Measurements from ENCODE around the gene BNIP5. TPM values are rescaled to one million over a fixed set of nuclear protein-coding genes. Genes with fewer than 3 reads are reported as not detected.

Gene BNIP5
- total RNA-seq, 6 experiments from 2014 or later = not detected

- peaks cover 6% of the 10 kb centered on the region; the same call in 1 of the 2 replicates for H3K4me1 Mint-ChIP-seq (ENCODE audit: low read depth)
- peaks cover 60% of the 10 kb centered on the region for H3K27me3 Mint-ChIP-seq (ENCODE audit: insufficient read depth)
- no peaks in the 10 kb centered on the region for H3K36me3 Mint-ChIP-seq (ENCODE audit: low read depth)
- no peak for DNase-seq
- no peaks in the 10 kb centered on the region for H3K9me3 Mint-ChIP-seq
- TF ChIP-seq CTCF (IDR thresholded peaks at IDR 0.05) = no peak
- H3K4me3 Mint-ChIP-seq = no peak overlapping the region
- no peak overlapping the region for H3K27ac Mint-ChIP-seq
Observed at GRCh38 chr6:36318690-36319435, 17.8 kb downstream of the BNIP5 start.

GRCh38 chr6:36317623-36318022 is 19.1 kb downstream of the BNIP5 start:
- H3K4me1 Mint-ChIP-seq (ENCODE audit: low read depth) = peaks cover 6% of the 10 kb centered on the region; the same call in 1 of the 2 replicates
- no peak for TF ChIP-seq CTCF (IDR thresholded peaks at IDR 0.05)

GRCh38 chr6:36315921-36316320 is 20.8 kb downstream of the BNIP5 start:
- DNase-seq = no peak
- Mint-ChIP-seq H3K27ac (no peak overlapping the region), H3K36me3 (ENCODE audit: low read depth) (no peaks in the 10 kb centered on the region), H3K9me3 (no peaks in the 10 kb centered on the region), H3K27me3 (ENCODE audit: insufficient read depth) (peaks cover 54% of the 10 kb centered on the region), H3K4me3 (no peak overlapping the region), H3K4me1 (ENCODE audit: low read depth) (peaks cover 6% of the 10 kb centered on the region; the same call in 1 of the 2 replicates)
- TF ChIP-seq CTCF (IDR thresholded peaks at IDR 0.05) = no peak

More at GRCh38 chr6:36317623-36318022, 19.1 kb downstream of the BNIP5 start:
- DNase-seq = no peak
- Mint-ChIP-seq H3K4me3 (no peak overlapping the region), H3K27ac (no peak overlapping the region), H3K9me3 (no peaks in the 10 kb centered on the region), H3K36me3 (ENCODE audit: low read depth) (no peaks in the 10 kb centered on the region), H3K27me3 (ENCODE audit: insufficient read depth) (peaks cover 55% of the 10 kb centered on the region)

GRCh38 chr6:36314221-36315014 is 22.3 kb downstream of the BNIP5 start:
- TF ChIP-seq CTCF (IDR thresholded peaks at IDR 0.05) = no peak
- no peak for DNase-seq
- Mint-ChIP-seq H3K9me3 (no peaks in the 10 kb centered on the region; the same call in 1 of the 2 replicates), H3K4me1 (ENCODE audit: low read depth) (peaks cover 6% of the 10 kb centered on the region; the same call in 1 of the 2 replicates), H3K36me3 (ENCODE audit: low read depth) (no peaks in the 10 kb centered on the region), H3K27ac (no peak overlapping the region), H3K27me3 (ENCODE audit: insufficient read depth) (peaks cover 57% of the 10 kb centered on the region), H3K4me3 (no peak overlapping the region)

- H3K27ac Mint-ChIP-seq = no peak overlapping the region
- DNase-seq = no peak
- H3K27me3 Mint-ChIP-seq (ENCODE audit: insufficient read depth) = peaks cover 62% of the 10 kb centered on the region
- no peaks in the 10 kb centered on the region for H3K36me3 Mint-ChIP-seq (ENCODE audit: low read depth)
- peaks cover 6% of the 10 kb centered on the region; the same call in 1 of the 2 replicates for H3K4me1 Mint-ChIP-seq (ENCODE audit: low read depth)
- no peaks in the 10 kb centered on the region; the same call in 1 of the 2 replicates for H3K9me3 Mint-ChIP-seq
- H3K4me3 Mint-ChIP-seq = no peak overlapping the region
- TF ChIP-seq CTCF (IDR thresholded peaks at IDR 0.05) = no peak
Observed at GRCh38 chr6:36313649-36313936, 23.1 kb downstream of the BNIP5 start.
